Activated CD4-positive, CD25-positive, alpha-beta regulatory T cell treated with anti-CD3 and anti-CD28 coated beads, Interleukin-2, amount 50 U/mL, for 24 hours (primary cell): ENCODE data around the gene ARF5.
A peak's percentile ranks its signal among the peaks of the same experiment; 100 is the strongest.

Experiments
- ATAC-seq, 2 donors: fragments of 150-1000 bp; cut with Tn5 transposase; one replicate each; pipeline ENCODE4 v1.10.0; 2021; ENCODE audit warnings: mild to moderate bottlenecking in 1 of 2, moderate library complexity in 1 of 2

Gene ARF5

DNA sequence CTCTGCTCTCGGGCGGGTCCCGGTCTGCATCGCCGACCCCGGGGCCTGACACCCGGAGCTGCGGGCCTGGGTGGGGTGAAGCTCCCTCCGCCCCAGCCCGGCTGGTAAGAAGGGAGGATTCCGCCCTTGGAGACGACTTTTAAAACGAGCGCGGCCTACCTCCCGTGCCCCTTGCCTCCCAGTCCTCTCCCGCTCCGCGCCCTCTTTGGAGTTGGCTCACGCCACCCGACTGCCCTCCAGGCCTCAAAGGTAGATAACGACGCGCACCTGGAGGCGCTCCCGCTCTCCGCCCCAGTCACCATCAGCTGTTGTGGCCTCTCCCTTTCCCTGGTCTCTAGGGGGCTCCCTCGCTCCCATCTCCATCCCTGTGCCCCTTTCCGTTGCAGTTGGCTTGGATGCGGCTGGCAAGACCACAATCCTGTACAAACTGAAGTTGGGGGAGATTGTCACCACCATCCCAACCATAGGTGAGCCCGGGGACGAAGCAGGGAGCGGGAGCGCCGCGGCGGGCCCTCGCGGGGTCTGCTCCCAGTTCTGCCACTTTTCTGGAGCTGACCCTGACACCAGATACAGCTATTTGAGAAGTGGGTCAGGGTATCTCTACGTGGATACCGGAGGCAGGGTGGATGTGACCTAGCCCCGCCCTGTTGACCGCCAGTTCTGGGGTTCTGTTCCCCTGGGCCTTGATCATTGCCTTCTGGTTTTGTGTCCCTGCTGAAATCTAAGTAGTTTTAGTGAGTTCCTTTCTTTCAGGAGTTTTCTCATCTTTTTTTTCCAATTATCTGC lies 679 bp downstream of the ARF5 start:
- peak; percentile 5 to 15 for ATAC-seq

DNA sequence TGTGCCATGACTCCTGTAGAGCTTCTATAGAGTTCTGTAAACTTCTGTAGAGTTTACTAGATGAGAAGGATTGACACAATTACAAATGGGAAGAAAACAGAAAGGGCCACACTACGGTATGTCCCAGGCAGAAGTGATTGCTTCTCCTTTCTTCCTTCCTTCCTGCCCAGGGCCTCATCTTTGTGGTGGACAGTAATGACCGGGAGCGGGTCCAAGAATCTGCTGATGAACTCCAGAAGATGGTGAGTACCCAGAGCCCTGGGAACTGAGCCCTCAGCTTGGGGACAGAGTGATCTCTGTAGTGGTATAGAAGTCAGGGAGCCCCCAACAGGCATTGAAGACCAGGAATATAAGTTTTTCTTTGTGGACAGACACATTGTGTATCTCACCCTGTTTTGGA lies 1.7 kb downstream of the ARF5 start:
- ATAC-seq: no peak

DNA sequence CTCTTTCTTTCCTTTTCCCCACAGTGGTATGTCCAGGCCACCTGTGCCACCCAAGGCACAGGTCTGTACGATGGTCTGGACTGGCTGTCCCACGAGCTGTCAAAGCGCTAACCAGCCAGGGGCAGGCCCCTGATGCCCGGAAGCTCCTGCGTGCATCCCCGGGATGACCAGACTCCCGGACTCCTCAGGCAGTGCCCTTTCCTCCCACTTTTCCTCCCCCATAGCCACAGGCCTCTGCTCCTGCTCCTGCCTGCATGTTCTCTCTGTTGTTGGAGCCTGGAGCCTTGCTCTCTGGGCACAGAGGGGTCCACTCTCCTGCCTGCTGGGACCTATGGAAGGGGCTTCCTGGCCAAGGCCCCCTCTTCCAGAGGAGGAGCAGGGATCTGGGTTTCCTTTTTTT lies 3.0 kb downstream of the ARF5 start:
- ATAC-seq: no peak

DNA sequence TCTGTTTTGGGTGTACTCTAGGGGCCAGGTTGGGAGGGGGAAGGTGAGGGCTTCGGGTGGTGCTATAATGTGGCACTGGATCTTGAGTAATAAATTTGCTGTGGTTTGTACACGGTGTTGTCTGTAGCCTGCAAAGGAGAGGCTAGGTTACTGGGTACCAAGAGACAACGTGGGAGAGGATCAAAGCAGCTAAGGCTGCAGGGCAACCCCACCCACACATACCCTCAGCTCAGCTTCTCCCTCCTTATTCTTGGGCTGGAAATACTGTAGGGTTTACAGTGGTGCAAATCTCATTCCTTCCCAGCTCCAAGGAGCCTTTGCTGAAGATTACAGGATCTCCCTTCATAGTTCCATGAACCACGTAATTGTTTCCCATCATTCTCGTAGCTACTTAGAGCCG lies 3.4 kb downstream of the ARF5 start:
- no peak for ATAC-seq

DNA sequence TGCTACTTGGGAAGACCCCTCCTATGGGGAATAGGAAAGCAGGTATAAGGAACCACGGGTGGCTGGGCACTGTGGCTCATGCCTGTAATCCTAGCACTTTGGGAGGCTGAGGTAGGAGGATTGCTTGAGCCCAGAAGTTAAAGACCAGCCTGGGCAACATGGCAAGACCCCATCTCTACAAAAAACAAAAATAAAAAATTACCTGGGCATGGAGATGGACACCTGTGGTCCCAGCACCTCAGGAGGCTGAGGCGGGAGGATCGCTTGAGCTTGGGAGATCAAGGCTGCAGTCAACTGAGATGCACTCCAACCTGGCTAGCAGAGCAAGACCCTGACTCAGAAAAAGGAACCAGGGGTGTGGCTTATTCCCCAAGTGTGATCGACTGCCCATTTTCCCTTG lies 4.3 kb downstream of the ARF5 start:
- no peak for ATAC-seq

DNA sequence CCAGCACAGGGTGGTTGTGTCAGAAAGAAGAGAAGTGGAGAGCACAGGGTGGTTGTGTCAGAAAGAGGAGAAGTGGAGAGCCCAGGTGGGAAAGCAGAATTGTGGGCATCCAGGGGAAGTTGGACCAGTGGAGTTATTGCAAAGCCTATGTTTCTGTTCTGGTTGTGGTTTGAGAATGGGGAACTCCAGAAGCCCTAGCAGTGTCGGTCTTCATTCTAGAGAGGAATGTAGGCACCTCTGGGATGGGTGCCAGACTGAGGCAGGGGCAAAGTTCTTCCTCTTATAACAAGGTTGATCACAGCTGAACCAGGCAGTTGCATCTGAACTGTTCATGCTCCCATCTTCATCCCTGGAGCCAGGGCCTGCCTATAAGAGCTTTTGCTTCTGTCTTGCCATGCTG lies 6.3 kb downstream of the ARF5 start:
- peak in 1 of 2 donors; percentile 24 for ATAC-seq

DNA sequence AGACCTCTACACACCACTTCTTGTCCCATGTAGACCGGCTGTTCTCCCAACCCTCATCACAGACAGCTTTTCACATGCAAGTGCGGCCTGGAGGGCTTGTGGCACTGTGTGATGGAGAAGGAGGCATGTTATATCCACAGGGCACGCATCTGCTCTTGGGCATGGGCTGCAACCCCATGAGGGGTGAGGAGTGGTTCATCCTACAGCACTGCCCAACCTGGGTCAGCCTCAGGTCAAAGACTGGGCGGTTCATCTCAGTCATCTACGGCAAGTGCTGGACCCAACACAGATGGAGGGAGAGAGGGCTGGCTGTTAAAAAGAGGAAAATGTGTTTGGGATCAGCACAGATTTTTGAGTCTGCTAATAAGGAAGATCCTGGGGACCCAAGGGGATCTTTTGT lies 7.5 kb downstream of the ARF5 start:
- ATAC-seq: no peak

DNA sequence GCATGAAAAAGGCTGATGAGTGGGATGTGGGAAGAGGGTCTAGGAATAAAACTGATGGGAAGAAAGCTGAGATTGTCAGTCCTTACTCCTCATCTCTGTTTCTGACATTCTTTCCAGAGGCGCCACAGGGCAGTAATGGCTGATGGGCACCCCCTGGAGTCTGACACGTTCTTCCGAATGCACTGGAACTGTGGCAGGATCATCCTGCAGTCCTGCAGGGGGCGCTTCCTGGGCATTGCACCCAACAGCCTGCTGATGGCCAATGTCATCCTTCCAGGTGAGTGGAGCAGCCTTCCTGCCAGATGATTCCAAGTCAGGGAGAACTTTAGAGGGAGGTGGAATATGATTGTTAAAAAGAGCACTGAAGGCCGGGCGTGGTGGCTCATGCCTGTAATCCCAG lies 10.1 kb downstream of the ARF5 start:
- no peak for ATAC-seq

DNA sequence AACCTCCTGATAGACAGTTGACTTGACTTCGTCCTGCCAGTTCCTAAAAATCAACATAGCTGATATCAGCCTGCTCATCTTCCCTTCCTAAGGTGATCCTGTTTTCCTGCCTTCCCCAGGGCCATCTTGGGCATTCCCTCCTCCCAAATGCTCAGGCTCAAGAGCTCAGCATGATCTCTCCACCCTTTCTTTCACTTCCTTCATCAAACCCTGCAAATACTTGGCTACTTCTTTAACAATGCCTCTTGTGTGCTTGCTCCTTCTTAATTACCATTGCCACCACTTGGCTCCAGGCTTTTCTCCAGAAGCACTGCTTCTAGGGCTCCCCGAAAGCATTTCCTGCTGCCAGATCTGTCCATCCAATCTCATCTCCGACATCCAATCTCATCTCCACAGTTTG lies 12.7 kb downstream of the ARF5 start:
- no peak for ATAC-seq

DNA sequence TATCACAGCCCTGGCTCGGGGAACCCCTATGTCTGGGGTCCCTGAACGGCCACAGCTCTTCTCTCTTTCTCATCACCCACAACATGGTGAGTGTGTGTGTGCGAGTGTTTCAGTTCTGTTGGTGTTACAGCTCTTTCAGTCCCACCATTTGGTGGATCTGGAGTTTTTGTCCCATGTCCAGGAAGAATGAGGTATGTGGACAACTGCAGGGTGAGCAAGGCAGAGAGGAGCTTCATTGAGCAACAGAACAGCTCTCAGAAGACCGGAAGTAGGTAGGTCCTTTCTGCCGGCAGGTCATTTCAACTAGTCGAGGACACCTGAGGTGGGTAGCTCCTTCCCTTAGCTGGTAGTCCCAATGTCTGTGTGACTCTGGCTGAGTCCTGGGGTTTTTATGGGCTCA lies 20.2 kb downstream of the ARF5 start:
- no peak for ATAC-seq

DNA sequence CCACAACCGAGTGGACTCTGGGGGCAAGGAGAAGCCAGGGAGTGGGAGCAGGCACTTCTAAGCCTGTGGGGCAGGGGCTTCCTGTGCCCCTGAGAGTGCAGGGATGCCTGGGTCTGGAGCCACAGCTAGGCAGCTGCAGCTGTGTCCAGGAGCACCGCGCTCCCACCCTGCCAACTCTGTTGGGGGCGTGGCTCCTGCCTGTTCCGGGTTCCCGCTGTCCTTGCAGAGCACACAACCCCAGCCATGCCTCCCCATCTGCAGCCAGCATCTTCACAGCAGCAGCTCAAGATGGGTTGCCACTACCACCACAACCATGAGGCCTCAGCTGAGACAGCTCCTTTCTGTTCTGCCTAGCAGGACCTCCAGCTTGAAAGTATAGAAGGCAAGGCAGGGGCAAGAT lies 21.1 kb downstream of the ARF5 start:
- ATAC-seq: no peak

DNA sequence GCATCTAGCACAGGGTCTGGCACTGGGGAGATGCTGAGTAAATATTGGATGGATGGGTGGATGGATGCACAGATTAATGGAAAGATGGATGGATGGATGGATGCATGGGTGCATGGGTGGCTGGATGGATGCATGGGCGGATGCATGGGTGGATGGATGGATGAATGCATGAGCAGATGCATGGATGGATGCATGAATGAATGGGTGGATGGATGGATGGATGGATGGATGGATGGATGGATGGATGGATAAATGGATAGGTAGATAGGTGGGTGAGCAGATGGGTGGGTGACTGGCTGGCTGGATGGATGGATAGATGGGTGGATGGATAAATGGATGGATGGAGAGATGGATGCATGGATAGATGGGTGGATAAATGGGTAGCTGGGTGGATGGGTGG lies 24.1 kb downstream of the ARF5 start:
- no peak for ATAC-seq

DNA sequence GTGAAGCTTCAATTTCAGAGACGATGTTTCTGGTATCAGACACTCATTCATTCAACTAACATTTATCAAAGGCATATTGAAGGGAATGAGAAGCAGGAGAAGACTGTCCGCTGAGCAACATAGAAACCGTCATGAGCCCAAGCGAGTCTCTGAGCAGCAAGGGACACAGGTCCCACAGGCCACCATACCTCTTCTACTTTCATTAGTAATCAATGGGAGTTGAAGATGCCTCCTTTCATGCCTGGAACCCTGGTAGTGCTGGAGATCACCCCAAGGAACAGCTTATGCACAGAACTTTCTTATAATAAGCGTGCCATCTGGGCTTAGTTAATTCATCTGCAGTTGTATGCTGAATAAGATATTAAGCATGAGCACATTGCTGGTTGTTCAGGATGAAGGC lies 28.5 kb downstream of the ARF5 start:
- ATAC-seq: no peak

DNA sequence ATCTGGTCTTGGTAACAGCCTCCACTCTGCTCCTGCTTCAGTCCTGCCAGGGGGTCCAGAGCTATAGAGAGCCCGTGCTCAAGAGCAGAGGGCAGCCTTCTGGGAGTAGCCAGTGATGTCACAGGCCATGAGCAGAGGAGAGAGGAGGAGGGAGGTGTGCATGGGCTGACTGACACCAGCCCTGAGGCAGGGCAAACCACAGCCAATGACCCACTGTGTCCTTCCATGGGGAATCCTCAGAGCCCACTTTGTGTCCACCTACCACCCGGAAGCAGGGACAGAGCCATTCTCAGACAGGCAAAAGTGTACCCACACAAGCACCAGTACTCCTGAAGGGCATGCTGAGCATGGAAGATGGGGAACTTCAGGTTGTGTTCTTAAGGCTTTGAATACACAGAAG lies 29.8 kb downstream of the ARF5 start, which contains the start of gene PAX4:
PAX4 (minus strand) TSS at position 101 of the 400 bp plus-strand sequence. CDS start 2,214 bp downstream, outside the sequence.
- ATAC-seq: no peak

DNA sequence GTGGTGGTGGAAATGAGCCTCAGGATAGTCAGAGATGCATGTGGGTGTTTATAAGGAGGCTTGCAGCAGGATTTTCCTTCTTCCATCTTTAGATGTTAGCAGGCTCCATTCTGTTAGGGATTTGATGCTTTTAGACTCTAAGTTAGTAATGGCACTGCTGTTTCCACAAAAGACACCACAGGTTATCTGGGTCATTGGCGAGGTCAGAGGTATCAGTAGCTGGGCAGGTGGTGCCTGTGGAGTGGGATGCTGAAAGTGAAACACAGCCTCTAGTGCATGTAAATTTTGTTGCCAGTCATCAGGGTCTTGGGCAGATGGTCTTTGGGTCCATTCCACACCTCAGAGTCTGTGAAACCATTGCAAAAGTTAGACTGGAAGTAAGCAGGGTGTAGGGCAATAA lies 30.6 kb downstream of the ARF5 start:
- ATAC-seq: no peak

DNA sequence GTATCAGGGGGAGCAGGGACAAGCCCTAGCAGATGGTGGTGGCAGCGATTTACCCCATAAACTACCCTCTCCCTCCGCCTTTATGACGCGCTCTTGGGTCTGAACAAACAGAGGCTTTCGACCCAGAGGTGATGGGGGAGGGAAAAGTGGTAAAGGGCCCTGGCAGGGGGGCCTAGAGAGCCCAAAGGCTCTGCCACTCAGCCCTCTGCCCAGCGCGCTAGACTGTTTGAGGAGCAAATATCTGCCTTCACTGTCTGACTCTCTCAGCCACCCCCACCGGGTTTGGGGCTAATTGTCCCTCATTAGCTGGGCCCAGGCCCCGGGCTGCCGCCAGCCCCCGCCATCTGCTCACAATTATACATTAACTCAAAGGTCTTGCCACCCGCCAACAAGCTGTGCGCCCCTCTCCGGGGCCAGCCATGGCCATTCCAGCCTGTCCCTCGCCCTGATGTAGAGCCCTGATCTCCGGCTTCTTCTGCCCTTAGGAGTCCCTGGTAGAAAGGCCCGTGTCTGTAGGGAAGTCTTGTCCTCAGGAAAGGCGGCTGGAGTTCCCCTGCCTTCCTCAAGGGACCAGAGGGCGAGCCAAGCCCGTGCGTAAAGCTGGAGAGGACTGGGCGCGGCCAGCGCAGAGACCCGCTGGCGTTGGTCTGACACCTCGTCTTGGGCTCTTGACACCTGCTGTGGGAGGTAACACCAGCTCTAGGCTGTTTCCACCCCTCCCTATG lies 31.6 kb downstream of the ARF5 start:
- no peak for ATAC-seq

DNA sequence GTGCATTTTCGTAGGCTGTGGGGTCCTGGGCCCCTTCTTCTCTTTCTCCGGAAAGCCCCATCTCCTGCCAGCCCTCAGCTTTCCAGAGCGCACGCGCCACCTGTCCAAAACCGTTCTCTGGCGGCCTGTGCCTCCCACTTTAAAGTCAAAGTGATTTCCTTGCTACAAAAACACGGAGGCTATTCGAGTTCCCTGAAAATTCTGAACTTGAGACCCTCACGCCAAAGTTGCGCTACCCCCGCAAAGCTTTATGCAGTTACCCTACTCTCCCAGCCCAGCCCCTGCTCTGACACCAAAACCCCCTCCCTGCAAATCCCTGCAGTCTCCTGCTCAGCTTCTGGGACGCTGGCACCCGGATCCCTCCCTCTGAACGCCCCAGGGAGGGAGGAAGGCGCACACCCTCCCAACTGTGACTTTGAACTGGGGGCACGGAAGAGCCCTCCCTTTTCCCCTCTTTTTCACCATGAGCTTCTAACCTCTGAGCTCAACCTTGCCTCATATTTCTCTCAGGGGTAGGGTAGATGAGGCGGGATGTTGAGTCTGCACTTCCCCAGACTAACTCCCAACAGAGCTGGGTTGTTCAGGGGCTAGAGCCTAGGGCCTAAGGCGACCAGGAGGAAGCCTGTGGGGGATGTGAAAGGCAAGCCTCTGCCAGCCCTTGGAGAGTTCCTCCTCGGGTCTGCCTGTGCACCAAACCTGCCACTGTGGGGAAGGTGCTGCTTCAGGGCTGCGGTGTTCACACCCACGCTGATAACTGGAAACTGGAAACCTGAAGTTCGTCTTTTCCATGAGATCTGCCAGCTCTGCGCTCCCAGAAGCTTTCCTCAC lies 32.4 kb downstream of the ARF5 start:
- no peak for ATAC-seq

DNA sequence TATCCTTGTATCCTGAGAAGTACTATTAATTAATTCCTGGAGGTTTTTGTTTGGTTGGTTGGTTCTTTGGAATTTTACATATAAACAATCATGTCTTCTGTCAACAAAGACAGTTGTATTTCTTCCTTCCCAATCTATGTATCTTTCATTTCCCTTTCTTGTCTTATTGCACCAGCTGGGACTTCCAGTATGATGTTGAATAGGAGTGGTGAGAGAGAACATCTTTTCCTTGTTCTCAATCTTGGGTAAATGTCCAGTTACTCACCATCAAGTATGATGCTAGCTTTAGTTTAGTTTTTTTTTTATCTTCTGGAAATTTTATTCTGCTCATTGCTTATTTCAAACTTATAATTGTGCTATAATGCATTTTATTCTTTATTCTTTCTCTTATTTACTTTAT lies 37.1 kb downstream of the ARF5 start:
- ATAC-seq: no peak

DNA sequence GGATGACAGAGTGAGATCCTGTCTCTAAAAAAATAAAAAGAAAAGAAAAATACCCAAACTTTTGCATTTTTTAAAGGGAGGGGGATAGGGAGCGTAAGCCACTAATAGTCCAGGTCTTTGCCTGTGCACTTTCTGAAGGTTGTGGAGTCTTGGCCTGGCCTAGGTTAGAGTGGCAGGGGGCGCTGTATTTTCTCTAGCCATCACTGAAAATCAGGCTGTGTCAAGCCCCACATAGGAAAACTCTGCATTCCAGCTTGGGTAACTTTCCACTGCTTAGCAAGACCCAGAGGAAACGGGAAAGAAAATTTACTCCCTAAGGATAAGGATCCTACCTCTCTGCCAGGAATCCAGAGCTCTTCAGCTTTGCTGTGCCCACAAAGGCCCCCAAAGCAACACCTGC lies 40.2 kb downstream of the ARF5 start:
- no peak for ATAC-seq

DNA sequence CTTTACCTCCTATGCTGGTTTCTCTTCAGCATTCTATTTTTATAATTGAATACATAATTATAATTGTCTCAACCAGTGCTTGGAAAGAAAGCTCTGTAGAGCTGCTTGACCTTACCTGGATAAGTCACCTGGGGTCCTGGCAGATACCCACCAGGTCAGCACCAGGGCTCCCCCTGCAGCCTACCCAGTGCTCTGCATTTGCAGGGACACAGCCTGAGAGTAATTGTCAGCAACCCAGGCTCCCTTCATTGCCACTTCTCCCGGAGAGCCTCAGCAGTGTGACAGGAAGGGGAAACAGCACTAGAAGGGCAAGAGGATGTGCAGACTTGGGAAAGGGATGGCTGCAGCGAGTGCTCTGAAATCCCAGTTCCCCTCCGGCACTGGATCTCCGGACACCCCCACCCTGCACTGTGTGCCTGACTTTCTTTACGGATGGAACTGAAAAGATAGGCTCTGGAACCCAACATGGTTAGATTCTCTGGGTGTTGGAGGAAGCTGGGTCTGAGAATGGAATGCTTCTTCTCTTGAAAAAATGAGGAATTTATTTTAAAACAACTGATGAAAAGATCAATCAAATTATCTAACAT lies 41.1 kb downstream of the ARF5 start:
- ATAC-seq: peak in 1 of 2 donors; percentile 33

DNA sequence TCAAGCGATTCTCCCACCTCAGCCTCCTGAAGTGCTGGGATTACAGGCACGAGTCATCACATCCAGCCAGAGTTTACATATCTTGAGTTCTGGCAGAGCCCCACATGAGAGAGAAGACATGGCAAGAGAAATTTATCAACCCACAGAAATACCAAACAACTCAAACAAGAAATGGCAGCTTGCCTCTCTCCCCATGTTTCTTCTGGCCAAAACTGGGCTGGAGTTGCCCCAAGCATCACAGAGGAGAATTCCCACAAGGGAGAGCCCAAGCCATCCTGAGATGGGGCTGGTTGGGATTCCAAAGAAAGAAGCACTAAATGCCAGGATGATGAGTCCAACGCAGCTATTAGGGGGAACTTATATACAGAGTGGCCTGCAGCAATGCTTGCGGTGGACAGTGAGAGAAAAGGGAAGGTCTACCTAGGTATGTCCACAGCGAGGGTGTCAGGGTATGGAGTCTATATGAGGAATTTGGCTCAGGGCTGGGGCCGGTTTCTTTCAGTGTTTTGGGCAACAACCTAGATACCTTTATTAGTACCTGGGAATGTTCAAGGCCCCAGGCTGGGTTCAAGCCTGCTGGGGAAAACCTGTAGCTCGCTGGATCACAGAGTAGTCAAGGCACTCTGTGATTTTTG lies 44.2 kb downstream of the ARF5 start:
- ATAC-seq: no peak

DNA sequence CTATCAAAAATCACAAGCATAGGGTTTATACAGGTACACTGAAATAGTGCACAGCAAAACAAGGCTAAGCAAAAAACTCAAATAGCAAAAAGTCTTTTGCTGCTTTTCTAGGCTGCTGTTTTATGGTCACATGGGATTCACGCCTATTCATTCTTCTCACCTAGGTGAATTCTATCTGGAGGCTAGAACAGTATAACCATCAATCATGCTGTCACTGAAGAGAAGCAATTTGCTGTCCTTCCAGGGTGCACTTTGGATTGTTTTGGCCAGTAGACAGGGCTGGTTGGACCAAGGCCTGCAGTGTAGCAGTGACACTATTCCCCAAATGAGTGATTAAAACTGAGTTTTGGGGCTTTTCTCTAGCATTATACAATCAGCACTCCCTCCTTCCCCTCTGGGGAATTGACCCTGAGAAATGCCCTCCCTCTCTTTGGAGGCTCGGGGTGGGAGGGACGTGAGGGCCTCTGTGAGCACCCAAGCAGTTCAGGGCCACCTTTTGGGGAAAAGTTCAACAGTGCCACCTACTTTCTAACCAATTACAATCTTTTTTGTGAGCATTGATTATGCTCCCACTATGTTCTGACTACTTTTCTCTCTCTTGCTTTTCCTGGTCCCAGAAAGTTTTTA lies 47.6 kb downstream of the ARF5 start:
- ATAC-seq: no peak
